GM10266 (cell line): ENCODE measurements around the gene CFAP107.
"Not testable (repeated sequence)": the region's sequence is repeated elsewhere in the genome, so short reads cannot be mapped to it uniquely, and the experiment has no call there.

Source experiments
- DNase-seq: peaks from one replicate; pipeline ENCODE4 v3.0.0; 2012; ENCODE audit errors: extremely low spot score
- TF ChIP-seq, protein P1 (sequence below): IDR thresholded peaks from 2 replicates; pipeline ENCODE4 v1.5.1; 2012; ENCODE audit warnings: mild to moderate bottlenecking, low read depth; ENCODE audit not compliant: control insufficient read depth, insufficient read depth; ENCODE audit errors: missing control alignments

Gene CFAP107

DNA sequence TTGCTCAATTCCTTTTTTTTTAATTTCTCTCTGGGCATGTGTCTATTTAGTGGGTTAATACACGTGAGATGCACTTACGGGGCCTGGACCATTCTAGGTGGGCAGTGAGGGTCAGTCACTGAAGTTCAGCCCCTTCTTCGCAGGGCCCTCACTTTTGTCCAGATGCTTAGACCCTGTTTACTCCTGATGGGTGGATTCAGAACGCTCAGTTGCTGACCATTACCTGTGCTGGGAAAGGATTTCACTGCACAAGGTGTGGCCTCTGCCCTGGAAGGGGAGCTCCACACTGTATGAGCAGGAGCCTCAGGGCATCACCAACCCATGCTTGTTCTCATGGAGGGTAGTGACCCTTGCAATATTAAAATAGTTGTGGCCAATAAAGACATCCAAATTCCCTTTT lies 32.1 kb downstream of the CFAP107 start:
- TF ChIP-seq, protein P1, sequence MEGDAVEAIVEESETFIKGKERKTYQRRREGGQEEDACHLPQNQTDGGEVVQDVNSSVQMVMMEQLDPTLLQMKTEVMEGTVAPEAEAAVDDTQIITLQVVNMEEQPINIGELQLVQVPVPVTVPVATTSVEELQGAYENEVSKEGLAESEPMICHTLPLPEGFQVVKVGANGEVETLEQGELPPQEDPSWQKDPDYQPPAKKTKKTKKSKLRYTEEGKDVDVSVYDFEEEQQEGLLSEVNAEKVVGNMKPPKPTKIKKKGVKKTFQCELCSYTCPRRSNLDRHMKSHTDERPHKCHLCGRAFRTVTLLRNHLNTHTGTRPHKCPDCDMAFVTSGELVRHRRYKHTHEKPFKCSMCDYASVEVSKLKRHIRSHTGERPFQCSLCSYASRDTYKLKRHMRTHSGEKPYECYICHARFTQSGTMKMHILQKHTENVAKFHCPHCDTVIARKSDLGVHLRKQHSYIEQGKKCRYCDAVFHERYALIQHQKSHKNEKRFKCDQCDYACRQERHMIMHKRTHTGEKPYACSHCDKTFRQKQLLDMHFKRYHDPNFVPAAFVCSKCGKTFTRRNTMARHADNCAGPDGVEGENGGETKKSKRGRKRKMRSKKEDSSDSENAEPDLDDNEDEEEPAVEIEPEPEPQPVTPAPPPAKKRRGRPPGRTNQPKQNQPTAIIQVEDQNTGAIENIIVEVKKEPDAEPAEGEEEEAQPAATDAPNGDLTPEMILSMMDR = no peak
- peak; percentile 1 for DNase-seq

DNA sequence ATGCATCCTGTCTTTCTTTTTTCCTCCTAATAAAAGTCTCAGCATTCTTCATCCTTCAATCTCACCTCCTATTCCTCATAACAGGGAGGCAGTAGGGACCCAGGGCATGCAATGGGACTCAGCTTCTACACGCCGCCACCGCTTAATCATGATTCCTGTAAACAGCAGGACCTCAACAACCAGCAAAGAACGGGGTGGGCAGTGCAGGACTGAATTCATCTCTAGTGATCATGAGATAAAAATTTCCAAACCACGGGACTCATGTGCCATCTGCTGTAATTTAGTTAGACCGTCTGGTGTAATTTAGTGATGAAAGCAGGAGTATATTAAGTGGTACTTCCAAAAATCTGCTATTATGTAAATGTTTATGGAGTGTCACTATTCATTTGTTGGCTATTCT lies 32.9 kb downstream of the CFAP107 start:
- DNase-seq = no peak
- TF ChIP-seq, protein P1 = no peak

DNA sequence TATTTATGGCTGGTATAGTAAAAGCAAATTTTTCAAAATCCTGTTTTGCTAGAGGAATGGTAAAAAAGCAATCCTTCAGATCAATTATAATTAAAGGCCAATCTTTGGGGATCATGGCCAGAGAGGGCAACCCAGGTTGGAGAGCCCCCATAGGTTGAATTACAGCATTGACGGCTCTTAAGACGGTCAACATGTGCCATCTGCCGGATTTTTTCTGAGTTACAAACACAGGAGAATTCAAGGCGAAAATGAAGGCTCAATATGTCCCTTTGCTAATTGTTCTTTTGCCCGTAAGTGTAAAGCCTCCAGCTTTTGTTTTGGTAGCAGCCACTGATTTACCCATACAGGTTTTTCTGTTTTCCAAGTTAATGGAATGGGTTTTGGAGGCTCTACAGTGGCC lies 35.5 kb downstream of the CFAP107 start:
- not testable (repeated sequence) for DNase-seq

DNA sequence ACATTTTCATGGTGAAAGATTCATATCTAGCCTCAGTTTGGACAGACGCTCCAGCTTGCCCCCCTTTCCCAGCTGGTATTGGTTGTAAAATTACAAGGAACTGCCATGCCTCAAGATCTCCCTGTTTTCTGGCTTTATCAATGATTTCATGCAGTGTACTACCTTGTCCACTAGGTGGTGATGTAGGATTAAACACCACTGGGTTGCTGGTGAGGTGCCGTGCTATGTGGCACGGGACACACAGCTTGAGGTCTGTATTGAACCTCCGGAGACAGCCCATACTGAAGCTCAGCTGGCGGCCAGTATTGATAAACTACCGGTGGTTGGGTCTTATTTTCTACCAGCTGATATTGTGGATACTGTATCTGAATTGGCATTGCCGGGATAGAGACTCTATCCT lies 37.8 kb downstream of the CFAP107 start:
- not testable (repeated sequence) for DNase-seq

DNA sequence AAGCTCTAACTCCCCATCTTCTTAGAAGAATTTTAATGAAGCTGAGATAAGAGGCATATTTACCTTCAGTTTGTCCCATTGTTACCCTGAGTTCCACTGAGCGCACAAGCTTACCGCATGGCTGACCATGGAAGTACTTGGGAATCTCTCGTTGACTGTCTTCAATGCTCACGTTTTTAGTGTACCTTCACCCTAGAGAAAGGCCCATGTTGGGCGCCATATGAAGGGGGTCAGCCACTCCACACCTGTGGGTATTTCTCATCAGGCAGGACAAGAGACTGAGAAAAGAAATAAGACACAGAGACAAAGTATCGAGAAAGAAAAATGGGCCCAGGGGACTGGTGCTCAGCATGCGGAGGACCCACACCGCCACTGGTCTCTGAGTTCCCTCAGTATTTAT lies 38.7 kb downstream of the CFAP107 start:
- DNase-seq = not testable (repeated sequence)

DNA sequence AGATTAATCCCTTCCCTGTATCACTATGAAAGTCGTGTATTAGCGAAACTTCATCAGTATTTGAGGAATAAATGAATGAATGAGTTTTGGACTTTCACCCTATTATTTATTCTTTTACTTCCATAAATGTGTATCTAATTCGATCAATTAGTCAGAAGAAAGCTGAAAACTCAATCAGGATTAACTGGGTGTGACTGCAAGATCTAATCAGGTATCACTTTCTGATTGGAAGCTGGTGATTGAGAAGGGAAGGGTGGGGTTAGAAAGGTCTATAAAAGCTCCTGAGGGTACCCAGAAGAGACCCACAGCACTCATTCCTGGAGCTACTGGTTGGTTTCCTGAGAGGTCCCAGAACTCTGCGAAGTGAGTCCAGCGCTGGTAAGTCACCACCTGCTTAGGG lies 45.1 kb downstream of the CFAP107 start, which contains the start of gene PRAMEF1:
Gene PRAMEF1 (plus strand): TSS at position 301 of the 400 bp plus-strand sequence. CDS start 1,831 bp downstream, outside the sequence.
- DNase-seq = not testable (repeated sequence)

DNA sequence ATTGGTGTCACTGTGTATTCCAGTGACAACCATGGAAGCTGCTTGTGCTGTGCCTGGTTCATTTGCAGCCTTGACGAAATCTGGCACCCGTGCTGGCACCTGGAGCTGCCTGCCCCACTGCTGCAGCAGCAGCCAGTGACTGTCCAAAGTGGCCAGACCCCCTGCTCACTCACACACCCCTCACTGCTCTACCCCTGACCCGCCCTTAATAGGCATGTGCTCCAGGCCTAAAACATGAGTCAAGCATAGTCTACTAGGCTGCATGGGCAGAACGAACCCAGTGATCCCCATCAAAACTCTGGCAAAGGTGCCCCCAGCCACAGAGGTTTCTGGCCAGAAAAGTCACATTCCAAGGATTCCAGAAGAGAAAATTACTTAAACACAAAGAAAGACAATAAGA lies 52.9 kb downstream of the CFAP107 start:
- DNase-seq = no peak
- TF ChIP-seq, protein P1 = no peak

DNA sequence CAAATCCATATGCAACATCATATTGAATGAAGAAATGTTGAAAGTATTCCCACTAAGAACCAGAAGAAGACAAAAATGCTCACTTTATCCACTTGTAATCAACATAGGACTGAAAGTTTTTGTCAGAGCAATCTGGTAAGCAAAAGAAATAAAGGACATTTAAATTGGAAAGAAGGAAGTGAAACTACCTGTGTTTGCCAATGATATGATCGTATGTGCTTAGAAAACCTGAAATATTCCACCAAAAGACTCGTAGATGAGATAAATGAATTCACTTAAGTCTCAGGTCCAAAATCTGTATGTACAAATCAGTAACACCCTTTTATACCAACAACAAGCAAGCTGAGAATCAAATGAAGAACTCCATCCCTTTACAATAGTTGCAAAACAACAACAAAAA lies 53.7 kb downstream of the CFAP107 start:
- no peak for DNase-seq

DNA sequence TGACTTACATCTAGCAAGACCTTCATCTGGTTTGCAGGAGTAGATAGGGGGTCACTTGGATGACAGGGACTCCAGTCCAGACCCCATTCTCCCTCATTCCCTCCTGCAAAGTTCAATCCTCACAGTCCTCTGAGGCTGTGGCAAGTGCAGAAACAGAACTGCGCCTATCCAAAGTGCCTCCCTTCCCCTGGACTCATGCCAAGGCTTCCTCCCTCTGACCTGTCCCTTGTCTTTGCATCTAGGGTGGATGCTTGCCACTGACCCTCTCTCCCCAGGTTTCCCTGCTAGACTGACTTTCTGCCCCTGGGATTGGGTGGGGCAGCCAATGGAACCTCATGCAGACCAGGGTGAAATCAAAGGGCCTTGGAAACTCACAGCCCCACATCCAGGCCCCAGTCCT lies 63.9 kb downstream of the CFAP107 start:
- TF ChIP-seq, protein P1 = no peak
- DNase-seq = no peak

More for the DNA sequence above, 53.7 kb downstream of the CFAP107 start:
- TF ChIP-seq, protein P1 = no peak

DNA sequence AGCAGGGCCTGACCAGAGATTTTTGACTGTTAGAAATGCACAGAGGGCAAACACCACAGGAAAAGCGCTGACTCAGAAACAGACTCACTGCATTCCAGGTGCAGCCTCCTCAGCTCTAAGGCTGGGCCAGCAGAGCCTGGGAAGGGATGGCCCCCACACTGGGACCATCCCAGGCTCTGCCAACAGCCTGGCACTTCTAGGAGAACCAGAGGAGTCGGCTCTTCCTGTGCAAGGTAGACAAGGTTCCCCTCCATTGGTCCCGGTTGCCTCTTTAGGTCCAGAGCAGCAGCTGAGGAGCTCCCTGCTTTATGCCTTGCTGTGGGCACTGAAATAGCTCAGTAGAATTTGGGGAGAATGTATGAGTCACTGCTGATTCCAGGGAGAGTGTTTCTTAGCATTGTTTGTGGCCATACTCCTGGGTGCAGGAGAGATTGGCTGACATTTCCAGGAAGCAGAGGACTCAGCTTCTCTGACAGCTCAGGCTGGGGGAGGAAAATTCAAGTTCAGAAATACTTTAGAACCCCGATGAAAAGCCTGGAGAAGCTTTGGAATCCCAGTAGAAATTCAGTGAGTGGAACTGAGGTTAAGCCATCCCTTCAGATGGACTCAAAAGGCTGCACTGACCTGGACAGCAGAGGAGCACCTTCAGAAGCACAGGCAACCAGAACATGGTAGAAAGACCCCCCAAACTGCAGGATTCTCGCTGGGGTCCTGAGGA lies 64.8 kb downstream of the CFAP107 start:
- TF ChIP-seq, protein P1 = no peak

More for the DNA sequence above, 64.8 kb downstream of the CFAP107 start:
- no peak for DNase-seq
